H1 (cell line): ENCODE data around the gene ELANE. TPM values are rescaled to one million over a fixed set of nuclear protein-coding genes. Genes with fewer than 3 reads are reported as not detected.

Experiments
- CTCF ChIA-PET: fragments of 300-600 bp; sonication (Branson Sonifier 250); formaldehyde crosslinking; loops from one replicate; lab custom pipeline; 2021; ENCODE audit not compliant: partially characterized antibody; lab: Charles Lee
- POLR2A ChIA-PET: fragments of 300-600 bp; sonication (Branson Sonifier 250); formaldehyde crosslinking; loops from one replicate; lab custom pipeline; 2021; ENCODE audit warnings: inconsistent platforms; ENCODE audit not compliant: partially characterized antibody; lab: Charles Lee
- DNase-seq, 2 experiments: peaks; one replicate each; pipeline versions ENCODE4 v3.0.0 to v3.0.0-alpha.2; 2010 to 2022; ENCODE audit warnings: low spot score in 2 of 2, low read depth in 1 of 2, mixed read lengths in 1 of 2
- FAIRE-seq: peaks from 2 replicates; lab custom pipeline; 2011; peaks lifted over from hg19 to GRCh38; lab: Jason Lieb, UNC
- H2AFZ ChIP-seq: 2 replicates; pipeline ENCODE4 v1.8.1; 2012; ENCODE audit warnings: low read length, inconsistent platforms
- H2AK5ac ChIP-seq: 2 replicates; pipeline ENCODE4 v1.6.1; 2013; ENCODE audit warnings: low read depth, low read length
- H2BK120ac ChIP-seq: replicated peaks from 2 replicates; pipeline ENCODE3; 2013; ENCODE audit warnings: low read depth, low read length, inconsistent platforms
- H2BK12ac ChIP-seq: 2 replicates; pipeline ENCODE4 v1.6.1; 2013; ENCODE audit warnings: low read depth, low read length
- H2BK15ac ChIP-seq: 2 replicates; pipeline ENCODE4 v1.6.1; 2013; ENCODE audit warnings: low read length
- H2BK20ac ChIP-seq: 2 replicates; pipeline ENCODE4 v1.6.1; 2013; ENCODE audit warnings: low read length
- H2BK5ac ChIP-seq: 2 replicates; pipeline ENCODE4 v1.6.1; 2013; ENCODE audit warnings: low read depth, low read length
- H3K14ac ChIP-seq: 2 replicates; pipeline ENCODE4 v1.6.1; 2013; ENCODE audit warnings: inconsistent platforms; ENCODE audit not compliant: insufficient read length
- H3K18ac ChIP-seq: 2 replicates; pipeline ENCODE4 v1.6.1; 2013; ENCODE audit warnings: low read length; ENCODE audit errors: extremely low read depth
- H3K23ac ChIP-seq: 2 replicates; pipeline ENCODE4 v1.6.1; 2013; ENCODE audit warnings: inconsistent platforms; ENCODE audit not compliant: insufficient read length
- H3K23me2 ChIP-seq: 2 replicates; pipeline ENCODE4 v1.6.1; 2013; ENCODE audit warnings: low read depth, low read length
- H3K27ac ChIP-seq: 2 replicates; pipeline ENCODE4 v1.6.1; 2011; ENCODE audit warnings: low read depth, low read length, inconsistent platforms
- H3K27me3 ChIP-seq, 4 experiments: replicated peaks in 1 of 4; 1 replicate in 1 of 4; 2 replicates in 3 of 4; pipeline versions ENCODE4 v1.6.1 to v1.8.1; 2011 to 2013; ENCODE audit warnings: low read length in 3 of 4, mild to moderate bottlenecking in 3 of 4, inconsistent platforms in 2 of 4, mixed read lengths in 2 of 4, moderate library complexity in 1 of 4; ENCODE audit not compliant: control insufficient read depth in 3 of 4, insufficient read depth in 3 of 4; ENCODE audit errors: extremely low read depth in 1 of 4
- H3K36me3 ChIP-seq, 4 experiments: 2 replicates each; pipeline versions ENCODE4 v1.6.1 to v1.8.1; 2011 to 2013; ENCODE audit warnings: mild to moderate bottlenecking in 4 of 4, low read length in 3 of 4, moderate library complexity in 2 of 4, control low read depth in 1 of 4, inconsistent platforms in 1 of 4; ENCODE audit not compliant: insufficient read depth in 4 of 4, control insufficient read depth in 2 of 4
- H3K4ac ChIP-seq: replicated peaks from 2 replicates; pipeline ENCODE3; 2013; ENCODE audit warnings: low read length, low read depth, mixed read lengths, inconsistent platforms; ENCODE audit not compliant: insufficient read length
- H3K4me1 ChIP-seq, 4 experiments: replicated peaks in 1 of 4; 1 replicate in 1 of 4; 2 replicates in 3 of 4; pipeline versions ENCODE4 v1.6.1 to v1.8.1; 2011 to 2013; ENCODE audit warnings: low read length in 3 of 4, inconsistent platforms in 2 of 4, mixed read lengths in 1 of 4; ENCODE audit not compliant: insufficient read depth in 4 of 4, control insufficient read depth in 3 of 4
- H3K4me2 ChIP-seq, 2 experiments: 2 replicates each; pipeline versions ENCODE4 v1.6.1 to v1.8.1; 2011 to 2013; ENCODE audit warnings: low read depth in 2 of 2, low read length in 2 of 2, control low read depth in 1 of 2, inconsistent platforms in 1 of 2, mild to moderate bottlenecking in 1 of 2; ENCODE audit not compliant: insufficient read depth in 1 of 2
- H3K4me3 ChIP-seq, 4 experiments: fragments of 200-600, 300-600 bp in 1 of 4; sonication (generic), shearing (Covaris generic), sonication (Bioruptor Twin) in 1 of 4; 2 replicates each; pipeline versions ENCODE4 v1.5.1 to v1.8.1; 2011 to 2016; ENCODE audit warnings: low read length in 4 of 4, low read depth in 3 of 4, control low read depth in 2 of 4, inconsistent platforms in 2 of 4, mild to moderate bottlenecking in 2 of 4, mixed read lengths in 1 of 4, moderate library complexity in 1 of 4; ENCODE audit not compliant: insufficient read depth in 2 of 4; ENCODE audit errors: extremely low read depth in 1 of 4
- H3K56ac ChIP-seq: replicated peaks from 2 replicates; pipeline ENCODE3; 2013; ENCODE audit warnings: low read depth, mild to moderate bottlenecking, mixed read lengths, low read length, inconsistent platforms; ENCODE audit not compliant: insufficient read length
- H3K79me1 ChIP-seq: 2 replicates; pipeline ENCODE4 v1.6.1; 2013; ENCODE audit warnings: low read depth, low read length, control low read depth
- H3K79me2 ChIP-seq, 2 experiments: 2 replicates each; pipeline versions ENCODE4 v1.6.1 to v1.8.1; 2012 to 2013; ENCODE audit warnings: low read length in 2 of 2, mild to moderate bottlenecking in 2 of 2, inconsistent platforms in 1 of 2; ENCODE audit not compliant: insufficient read depth in 2 of 2, control insufficient read depth in 1 of 2
- H3K9ac ChIP-seq, 4 experiments: replicated peaks in 1 of 4; 1 replicate in 1 of 4; 2 replicates in 3 of 4; pipeline versions ENCODE4 v1.6.1 to v1.8.1; 2011 to 2013; ENCODE audit warnings: low read depth in 3 of 4, low read length in 3 of 4, control low read depth in 2 of 4, mild to moderate bottlenecking in 2 of 4, moderate library complexity in 2 of 4, inconsistent platforms in 1 of 4; ENCODE audit errors: extremely low read depth in 1 of 4
- H3K9me3 ChIP-seq, 2 experiments: 2 replicates each; pipeline versions ENCODE4 v1.6.1 to v1.8.1; 2012 to 2013; ENCODE audit warnings: mild to moderate bottlenecking in 2 of 2, moderate library complexity in 2 of 2, control low read depth in 1 of 2, inconsistent platforms in 1 of 2, low read depth in 1 of 2, low read length in 1 of 2, mixed read lengths in 1 of 2; ENCODE audit not compliant: insufficient read depth in 2 of 2
- H4K20me1 ChIP-seq, 2 experiments: replicated peaks in 1 of 2; 2 replicates each; pipeline versions ENCODE3 to v1.8.1; 2011 to 2013; ENCODE audit warnings: inconsistent platforms in 2 of 2, low read length in 2 of 2, mild to moderate bottlenecking in 1 of 2; ENCODE audit not compliant: insufficient read depth in 2 of 2, control insufficient read depth in 1 of 2
- H4K5ac ChIP-seq: 2 replicates; pipeline ENCODE4 v1.6.1; 2013; ENCODE audit warnings: low read length, low read depth, mixed read lengths, inconsistent platforms; ENCODE audit not compliant: insufficient read length
- H4K8ac ChIP-seq: 2 replicates; pipeline ENCODE4 v1.8.0; 2013; ENCODE audit warnings: mild to moderate bottlenecking, moderate library complexity, low read length, inconsistent platforms; ENCODE audit not compliant: insufficient read depth; ENCODE audit errors: extremely low read depth
- H4K91ac ChIP-seq: replicated peaks from 2 replicates; pipeline ENCODE3; 2013; ENCODE audit warnings: low read length, mixed read lengths, inconsistent platforms; ENCODE audit not compliant: insufficient read length
- NANOG ChIP-seq: IDR thresholded peaks from 2 replicates; pipeline ENCODE4 v1.6.1; 2011; ENCODE audit warnings: low read length, low read depth, mild to moderate bottlenecking, inconsistent platforms; ENCODE audit not compliant: insufficient read depth, poor library complexity, severe bottlenecking
- TCF12 ChIP-seq: IDR thresholded peaks from 2 replicates; pipeline ENCODE4 v1.6.1; 2011; ENCODE audit warnings: low read depth, mild to moderate bottlenecking, low read length
- WGBS, 2 experiments: shearing (Covaris generic) in 1 of 2; methylation state at CpG; one replicate each; pipeline versions ENCODE4 v1.1.6 to v1.1.7; 2013 to 2015; ENCODE audit warnings: low lambda C conversion rate in 2 of 2, mixed read lengths in 2 of 2, inconsistent platforms in 1 of 2, low coverage in 1 of 2, missing lambda C conversion rate in 1 of 2; ENCODE audit not compliant: insufficient replicate concordance in 2 of 2, insufficient coverage in 1 of 2, insufficient read length in 1 of 2; ENCODE audit errors: extremely low coverage in 1 of 2, missing lambda C conversion rate in 1 of 2; 5-methylcytosine and 5-hydroxymethylcytosine counted together
- polyA plus RNA-seq, 7 experiments: library from polyadenylated mRNA; depleted of rRNA in 3 of 7; stranded (reverse) in 5 of 7; unstranded in 2 of 7; fragments of >200 nt in 5 of 7; fragments of 200-250 nt in 2 of 7; gene quantifications; 1 replicate in 5 of 7; 2 replicates in 1 of 7; 4 replicates in 1 of 7; pipeline versions ENCODE4 v1.2.1 to v1.2.3, GENCODE V29; 2011 to 2013; ENCODE audit warnings: missing spikeins in 2 of 7, mixed read lengths in 2 of 7
- total RNA-seq: library from RNA; stranded (reverse); fragmentation: NEBNext Ultra II Directional; extraction: Animal tissue kit (Norgen Biotek cat#: 25700); gene quantifications from 2 replicates; pipeline ENCODE4 v1.2.1, GENCODE V29; 2021

ELANE gene
- total and polyA plus RNA-seq, 2 of the 8 experiments (the other 6 are each of a cell fraction or from before 2014, with no cell fraction given), result not detected

DNA sequence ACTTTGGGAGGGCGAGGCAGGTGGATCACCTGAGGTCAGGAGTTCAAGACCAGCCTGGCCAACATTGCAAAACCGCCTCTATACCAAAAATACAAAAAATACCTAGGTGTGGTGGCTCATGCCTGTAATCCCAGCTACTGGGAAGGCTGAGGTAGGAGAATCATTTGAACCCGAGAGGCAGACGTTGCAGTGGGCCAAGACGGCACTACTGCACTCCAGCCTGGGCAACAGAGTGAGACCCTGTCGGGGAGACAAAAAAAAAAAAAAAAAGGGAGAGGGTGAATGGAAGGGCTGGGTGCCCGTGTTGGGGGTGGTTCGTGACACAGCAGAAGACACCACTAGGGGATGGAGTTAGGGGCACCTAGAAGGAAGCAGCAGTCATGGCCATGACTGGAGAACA is 18.2 kb downstream of the ELANE start:
- H3K79me2 ChIP-seq, result no peaks in the 10 kb centered on the region
- H4K5ac ChIP-seq, result no peak overlapping the region
- H3K4me1 ChIP-seq, result peaks cover 3 to 22% (median 7%) of the 10 kb centered on the region in 4 experiments
- WGBS, 2 experiments, result 89% methylated on average over 7 of the region's 8 CpGs; no CpG with 5 or more reads in 1 of the 2 experiments
- no peak overlapping the region for H2BK5ac ChIP-seq
- H3K36me3 ChIP-seq, result peaks cover 0 to 17% (median 0%) of the 10 kb centered on the region in 4 experiments; a peak in 2 of 8 replicates
- TF ChIP-seq NANOG (no peak), TCF12 (no peak)
- H3K23ac ChIP-seq, result no peak overlapping the region
- H3K9me3 ChIP-seq, result peaks cover 0 to 3% of the 10 kb centered on the region in 2 experiments; a peak in 1 of 4 replicates
- no peak overlapping the region for H2AFZ ChIP-seq
- no peak overlapping the region for H2BK15ac ChIP-seq
- peaks cover 4 to 9% of the 10 kb centered on the region in 2 experiments for H4K20me1 ChIP-seq
- H2BK20ac ChIP-seq, result no peak overlapping the region
- H2BK120ac ChIP-seq, result no peak overlapping the region
- no peak overlapping the region for H2AK5ac ChIP-seq
- H3K27me3 ChIP-seq, result no peaks in the 10 kb centered on the region
- H3K56ac ChIP-seq, result no peak overlapping the region
- ChIA-PET POLR2A (interaction anchor here (0.8 kb wide), 1 partner anchor 18 kb away, joined by 4 read pairs; the partner anchor contains the start of gene ELANE), CTCF (interaction anchor here (1.5 to 2.8 kb wide), 2 partner anchors 13 to 48 kb away, joined by 3 to 10 read pairs; no protein-coding TSS in a partner anchor)
- no peak overlapping the region for H3K27ac ChIP-seq
- no peak overlapping the region for H3K9ac ChIP-seq
- no peak overlapping the region for H4K8ac ChIP-seq
- H2BK12ac ChIP-seq, result no peak overlapping the region
- no peak overlapping the region for H3K4me3 ChIP-seq
- DNase-seq (no peak), FAIRE-seq (no peak)
- no peak overlapping the region for H3K18ac ChIP-seq
- H3K23me2 ChIP-seq, result no peaks in the 10 kb centered on the region
- no peak overlapping the region for H3K14ac ChIP-seq
- H3K79me1 ChIP-seq, result no peaks in the 10 kb centered on the region; the same call in 1 of the 2 replicates
- H4K91ac ChIP-seq, result no peak overlapping the region
- no peak overlapping the region for H3K4me2 ChIP-seq
- no peak overlapping the region for H3K4ac ChIP-seq
